ENCODE measurements around the gene PHAX. TPM values are rescaled to one million over a fixed set of nuclear protein-coding genes. Genes with fewer than 3 reads are reported as not detected.
A peak's percentile ranks its signal among the peaks of the same experiment; 100 is the strongest.

The PHAX gene
- total RNA-seq, 4 donors from 2014 or later = 21.8 to 55.2 (median 30.2) TPM

- Histone ChIP-seq H3K36me3 (peaks cover 88% of the 10 kb centered on the region), H3K9me3 (no peaks in the 10 kb centered on the region), H3K27me3 (no peaks in the 10 kb centered on the region), H3K4me3 (no peak overlapping the region), H3K4me1 (peaks cover 6% of the 10 kb centered on the region), H3K27ac (no peak overlapping the region)
- TF ChIP-seq CTCF (IDR thresholded peaks at IDR 0.05) (no peak), EP300 (IDR thresholded peaks at IDR 0.05) (no peak), POLR2A (IDR thresholded peaks at IDR 0.05) (no peak), POLR2AphosphoS5 (IDR thresholded peaks at IDR 0.05) (no peak)
- DNase-seq (ENCODE audit: low spot score in 2 of 2) = no peak
- WGBS = 75% methylated on average over 9 of the region's 9 CpGs
Measured at GRCh38 chr5:126587551-126588390, 13.0 kb upstream of the PHAX start.

DNA sequence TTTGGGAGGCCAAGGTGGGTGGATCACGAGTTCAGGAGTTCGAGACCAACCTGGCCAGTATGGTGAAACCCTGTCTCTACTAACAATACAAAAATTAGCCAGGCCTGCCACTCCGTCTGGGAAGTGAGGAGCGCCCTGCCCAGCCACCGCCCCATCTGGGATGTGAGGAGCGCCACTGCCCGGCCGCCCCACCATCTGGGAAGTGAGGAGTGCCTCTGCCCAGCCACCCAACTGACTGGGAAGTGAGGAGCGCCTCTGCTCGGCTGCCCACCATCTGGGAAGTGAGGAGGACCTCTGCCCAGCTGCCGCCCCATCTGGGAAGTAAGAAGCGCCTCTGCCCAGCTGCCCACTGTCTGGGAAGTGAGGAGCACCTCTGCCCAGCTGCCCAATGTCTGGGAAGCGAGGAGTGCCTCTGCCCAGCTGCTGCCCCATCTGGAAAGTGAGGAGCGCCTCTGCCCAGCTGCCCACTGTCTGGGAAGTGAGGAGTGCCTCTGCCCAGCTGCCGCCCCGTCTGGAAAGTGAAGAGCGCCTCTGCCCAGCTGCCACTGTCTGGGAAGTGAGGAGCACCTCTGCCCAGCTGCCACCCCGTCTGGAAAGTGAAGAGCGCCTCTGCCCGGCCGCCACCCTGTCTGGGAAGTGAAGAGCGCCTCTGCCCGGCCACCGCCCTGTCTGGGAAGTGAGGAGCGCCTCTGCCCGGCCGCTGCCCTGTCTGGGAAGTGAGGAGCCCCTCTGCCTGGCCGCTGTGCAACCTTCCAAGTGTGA lies 11.0 kb upstream of the PHAX start:
- DNase-seq (ENCODE audit: low spot score in 2 of 2) = no peak
- TF ChIP-seq POLR2AphosphoS5 (IDR thresholded peaks at IDR 0.05) = no peak
- no peak for TF ChIP-seq EP300 (IDR thresholded peaks at IDR 0.05)
- no peak for TF ChIP-seq POLR2A (IDR thresholded peaks at IDR 0.05)
- no peak for TF ChIP-seq CTCF (IDR thresholded peaks at IDR 0.05)
- H3K9me3 ChIP-seq = no peaks in the 10 kb centered on the region
- no peak overlapping the region for H3K4me3 ChIP-seq
- 93% methylated on average over 23 of the region's 28 CpGs for WGBS
- no peaks in the 10 kb centered on the region for H3K27me3 ChIP-seq
- H3K36me3 ChIP-seq = peaks cover 69% of the 10 kb centered on the region
- no peak overlapping the region for H3K27ac ChIP-seq
- H3K4me1 ChIP-seq = peaks cover 23% of the 10 kb centered on the region

DNA sequence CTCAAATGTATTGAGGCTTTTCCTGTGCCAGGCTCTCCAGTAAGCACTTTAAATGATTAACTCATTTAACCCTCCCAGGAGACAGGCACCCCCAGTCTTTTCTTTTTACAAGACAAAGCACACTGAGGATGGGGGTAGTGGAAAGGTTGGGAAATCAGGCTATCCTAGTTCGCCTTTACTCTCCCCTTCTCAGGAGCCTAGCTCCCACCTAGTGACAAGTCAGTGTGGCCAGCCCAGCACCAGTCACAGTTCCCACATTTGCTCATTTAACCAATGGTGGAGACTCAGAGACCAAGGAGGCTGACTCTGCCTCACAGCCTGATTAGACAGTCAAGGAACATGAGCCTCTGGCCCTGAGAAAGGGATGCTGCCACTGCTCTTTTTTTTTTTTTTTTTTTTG lies 9.2 kb upstream of the PHAX start:
- Histone ChIP-seq H3K4me3 (no peak overlapping the region), H3K27me3 (no peaks in the 10 kb centered on the region), H3K27ac (no peak overlapping the region), H3K36me3 (peaks cover 54% of the 10 kb centered on the region), H3K9me3 (no peaks in the 10 kb centered on the region), H3K4me1 (peaks cover 27% of the 10 kb centered on the region)
- WGBS = 100% methylated on average over 1 of the region's 1 CpG
- TF ChIP-seq POLR2AphosphoS5 (IDR thresholded peaks at IDR 0.05) (no peak), POLR2A (IDR thresholded peaks at IDR 0.05) (no peak), CTCF (IDR thresholded peaks at IDR 0.05) (no peak), EP300 (IDR thresholded peaks at IDR 0.05) (no peak)
- no peak for DNase-seq (ENCODE audit: low spot score in 2 of 2)

DNA sequence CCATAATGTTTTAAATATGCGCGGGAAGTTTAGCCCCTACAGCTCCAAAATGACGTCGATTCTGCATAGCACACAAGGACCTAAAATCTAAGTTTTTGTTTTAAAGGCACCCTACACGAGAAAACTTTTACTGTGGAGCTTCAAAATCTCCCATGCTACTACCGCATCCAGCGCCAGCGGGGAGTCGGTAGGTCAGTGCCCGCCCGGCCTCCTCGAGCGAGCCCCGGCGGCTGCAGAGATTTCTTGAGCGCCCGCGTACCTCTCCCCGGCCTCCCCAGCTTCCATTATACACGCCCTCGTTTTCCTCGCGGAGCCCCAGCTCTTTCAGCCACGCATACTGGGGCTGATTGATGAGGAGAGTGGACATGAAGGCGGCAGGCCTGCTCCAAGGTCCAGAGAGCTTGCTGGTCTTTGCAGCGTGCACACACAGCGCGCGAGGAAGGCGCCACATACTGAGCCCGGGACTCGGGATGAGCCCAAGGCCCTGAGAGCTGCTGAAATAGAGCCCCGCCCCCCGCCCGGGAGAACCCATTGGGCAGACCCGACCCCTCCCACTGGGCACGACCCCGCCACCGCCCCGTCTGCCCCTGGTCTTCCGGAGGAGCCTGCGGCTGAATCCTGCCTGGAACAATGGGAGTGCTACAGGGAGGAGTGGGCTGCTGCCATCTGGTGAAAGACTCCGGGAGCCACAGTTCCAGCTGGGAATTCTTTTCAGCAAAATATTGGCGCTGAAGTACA lies 5.8 kb upstream of the PHAX start, which contains the start of gene ALDH7A1:
Gene ALDH7A1 (minus strand): TSS at position 472 of the 738 bp plus-strand sequence. CDS start 21 bp downstream, at position 451.
- H3K9me3 ChIP-seq = no peaks in the 10 kb centered on the region
- H3K4me3 ChIP-seq = peak within 1 kb of the TSS; percentile 47
- H3K27me3 ChIP-seq = no peaks in the 10 kb centered on the region
- H3K4me1 ChIP-seq = peaks cover 40% of the 10 kb centered on the region
- peak; percentile 95 to 96 for DNase-seq (ENCODE audit: low spot score in 2 of 2)
- H3K36me3 ChIP-seq = peaks cover 21% of the 10 kb centered on the region
- 0% methylated on average over 7 of the region's 44 CpGs for WGBS
- H3K27ac ChIP-seq = peak within 1 kb of the TSS; percentile 67
- TF ChIP-seq EP300 (IDR thresholded peaks at IDR 0.05) = no peak
- no peak for TF ChIP-seq POLR2AphosphoS5 (IDR thresholded peaks at IDR 0.05)
- TF ChIP-seq POLR2A (IDR thresholded peaks at IDR 0.05) = peak in 1 of 2 donors; percentile 28
- TF ChIP-seq CTCF (IDR thresholded peaks at IDR 0.05) = peak in 1 of 2 donors; percentile 47

Measured in suprapubic skin (tissue), 4 donors.